ENCODE measurements around the gene CLSTN1. TPM values are rescaled to one million over a fixed set of nuclear protein-coding genes. Genes with fewer than 3 reads are reported as not detected.

The CLSTN1 gene
- total RNA-seq, 1 donor from 2014 or later: 48.6 TPM

- DNase-seq (ENCODE audit: low read depth in 2 of 2): no peak
Measured at GRCh38 chr1:9852004-9852403, 28.2 kb upstream of the CLSTN1 start.

- DNase-seq (ENCODE audit: low read depth in 2 of 2): no peak
Measured at GRCh38 chr1:9850442-9851162, 26.8 kb upstream of the CLSTN1 start.

- DNase-seq (ENCODE audit: low read depth in 2 of 2): no peak
Measured at GRCh38 chr1:9849691-9850441, 26.1 kb upstream of the CLSTN1 start.

- peak in 1 of 2 donors; percentile 31 for DNase-seq (ENCODE audit: low read depth in 2 of 2)
Measured at GRCh38 chr1:9848022-9848421, 24.3 kb upstream of the CLSTN1 start.

- no peak for DNase-seq (ENCODE audit: low read depth in 2 of 2)
Measured at GRCh38 chr1:9847269-9847668, 23.5 kb upstream of the CLSTN1 start.

- DNase-seq (ENCODE audit: low read depth in 2 of 2): no peak
Measured at GRCh38 chr1:9846611-9847171, 22.9 kb upstream of the CLSTN1 start.

GRCh38 chr1:9845914-9846313, 22.1 kb upstream of the CLSTN1 start:
- no peak for DNase-seq (ENCODE audit: low read depth in 2 of 2)

- DNase-seq (ENCODE audit: low read depth in 2 of 2): no peak
Measured at GRCh38 chr1:9844756-9845155, 21.0 kb upstream of the CLSTN1 start.

- DNase-seq (ENCODE audit: low read depth in 2 of 2): peak in 1 of 2 donors; percentile 50
Measured at GRCh38 chr1:9844106-9844505, 20.3 kb upstream of the CLSTN1 start.

GRCh38 chr1:9843576-9843945, 19.8 kb upstream of the CLSTN1 start:
- DNase-seq (ENCODE audit: low read depth in 2 of 2): no peak

GRCh38 chr1:9842781-9843575, 19.2 kb upstream of the CLSTN1 start:
- peak in 1 of 2 donors; percentile 18 for DNase-seq (ENCODE audit: low read depth in 2 of 2)

- no peak for DNase-seq (ENCODE audit: low read depth in 2 of 2)
Measured at GRCh38 chr1:9842073-9842711, 18.4 kb upstream of the CLSTN1 start.

- no peak for DNase-seq (ENCODE audit: low read depth in 2 of 2)
Measured at GRCh38 chr1:9841460-9841859, 17.7 kb upstream of the CLSTN1 start.

GRCh38 chr1:9840176-9840575, 16.4 kb upstream of the CLSTN1 start:
- DNase-seq (ENCODE audit: low read depth in 2 of 2): no peak

GRCh38 chr1:9838946-9839345, 15.2 kb upstream of the CLSTN1 start:
- DNase-seq (ENCODE audit: low read depth in 2 of 2): no peak

GRCh38 chr1:9836632-9836960, 12.8 kb upstream of the CLSTN1 start:
- DNase-seq (ENCODE audit: low read depth in 2 of 2): no peak

- DNase-seq (ENCODE audit: low read depth in 2 of 2): peak in 1 of 2 donors; percentile 38
Measured at GRCh38 chr1:9835758-9836631, 12.2 kb upstream of the CLSTN1 start.

GRCh38 chr1:9835404-9835757, 11.6 kb upstream of the CLSTN1 start:
- DNase-seq (ENCODE audit: low read depth in 2 of 2): no peak

GRCh38 chr1:9833632-9834031, 9.9 kb upstream of the CLSTN1 start:
- no peak for DNase-seq (ENCODE audit: low read depth in 2 of 2)

GRCh38 chr1:9827558-9828185, 3.9 kb upstream of the CLSTN1 start:
- no peak for DNase-seq (ENCODE audit: low read depth in 2 of 2)
